GM21619 (cell line): ENCODE data around the gene SUSD2.
"Not testable (repeated sequence)": the region's sequence is repeated elsewhere in the genome, so short reads cannot be mapped to it uniquely, and the experiment has no call there.

ENCODE experiments used
- ATAC-seq: cut with Tn5 transposase; IDR thresholded peaks from one replicate; pipeline ENCODE4 v1.9.1; 2021; ENCODE audit not compliant: unreplicated experiment

The SUSD2 gene

DNA sequence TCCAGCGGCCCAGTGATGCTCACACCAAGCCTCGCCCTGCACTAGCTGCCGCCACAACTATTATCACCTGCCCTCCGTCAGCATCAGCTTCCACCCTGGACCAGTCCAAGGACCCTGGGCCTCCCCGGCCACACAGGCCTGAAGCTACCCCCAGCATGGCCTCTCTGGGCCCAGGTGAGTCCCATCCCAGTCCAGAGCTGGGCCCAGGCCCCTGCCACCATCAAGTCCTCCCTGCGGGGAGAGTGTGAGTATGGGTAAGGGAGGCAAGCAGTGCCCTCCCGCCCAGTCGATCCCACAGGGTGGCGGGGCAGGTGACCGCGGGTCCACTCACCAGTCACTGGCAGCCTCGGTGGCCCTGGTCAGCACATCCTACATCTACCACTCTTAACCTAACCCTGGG lies 9.5 kb upstream of the SUSD2 start:
- ATAC-seq, result no peak

DNA sequence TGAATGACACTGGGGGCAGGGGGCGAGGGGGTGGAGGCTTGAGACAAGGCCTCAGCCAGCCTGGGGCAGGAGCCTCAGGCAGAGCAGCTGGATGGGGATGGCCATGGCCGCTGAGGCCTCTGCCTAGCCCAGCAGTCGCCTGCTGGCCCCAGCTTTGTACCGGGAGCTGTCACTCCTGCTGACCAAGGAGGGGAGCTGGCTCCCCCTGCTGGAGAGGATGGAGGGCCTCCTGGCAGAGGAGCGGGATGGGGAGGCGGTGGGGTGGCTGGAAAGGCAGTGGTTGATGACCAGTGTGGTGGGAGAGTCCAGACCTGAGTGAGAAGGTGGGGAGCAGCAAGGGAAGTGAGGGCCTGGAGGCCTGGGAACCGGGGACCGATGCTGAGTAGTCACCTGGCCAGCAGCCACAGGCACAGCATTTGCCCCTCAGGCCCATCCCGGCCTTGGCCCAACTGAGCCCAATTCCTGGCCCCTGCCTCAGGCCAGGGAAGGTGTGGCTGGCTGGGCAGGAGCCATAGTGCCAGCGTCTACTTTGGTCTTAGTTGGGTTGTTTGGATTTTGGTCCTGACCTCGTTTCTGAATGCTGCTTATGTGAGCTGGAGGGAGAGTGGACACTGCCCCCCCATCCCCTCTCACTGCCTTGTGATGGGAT lies 6.0 kb upstream of the SUSD2 start:
- ATAC-seq, result no peak

DNA sequence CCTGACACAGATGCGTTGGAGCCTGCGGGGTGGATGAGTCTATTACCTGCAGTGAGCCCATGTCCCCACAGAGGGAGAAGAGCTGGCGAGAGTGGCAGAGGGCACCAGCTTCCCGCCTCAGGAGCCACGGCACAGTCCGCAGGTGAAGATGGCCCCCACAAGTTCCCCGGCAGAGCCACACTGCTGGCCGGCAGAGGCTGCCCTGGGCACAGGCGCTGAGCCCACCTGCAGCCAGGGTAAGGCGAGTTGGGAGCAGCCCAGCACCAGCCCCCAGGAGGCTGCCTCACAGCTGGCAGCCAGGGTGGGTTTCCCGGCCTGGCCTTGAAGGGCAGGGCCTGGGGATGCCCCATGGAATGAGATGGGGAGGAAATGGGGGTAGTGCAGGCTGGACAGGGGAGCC lies 5.2 kb upstream of the SUSD2 start:
- no peak for ATAC-seq

DNA sequence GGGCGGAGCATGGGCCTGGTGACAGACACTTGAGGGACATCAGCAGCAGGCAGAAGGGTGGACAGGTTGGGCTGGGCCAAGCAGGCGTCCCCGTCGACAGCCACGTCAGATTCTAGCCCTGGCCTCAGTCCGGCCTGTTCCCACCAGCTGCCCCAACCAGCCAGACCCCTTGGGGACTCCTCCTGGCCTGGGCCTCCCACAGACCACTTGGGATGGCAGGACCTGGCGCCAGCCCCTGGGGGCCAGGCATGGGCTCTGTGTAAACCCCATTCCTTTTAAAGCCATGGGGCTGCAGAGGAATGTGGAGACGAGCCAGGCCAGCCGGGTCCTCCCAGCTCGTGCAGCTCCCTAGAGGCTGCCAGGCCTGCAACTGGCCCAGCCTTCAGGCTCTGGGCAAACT lies 4.7 kb upstream of the SUSD2 start:
- no peak for ATAC-seq

DNA sequence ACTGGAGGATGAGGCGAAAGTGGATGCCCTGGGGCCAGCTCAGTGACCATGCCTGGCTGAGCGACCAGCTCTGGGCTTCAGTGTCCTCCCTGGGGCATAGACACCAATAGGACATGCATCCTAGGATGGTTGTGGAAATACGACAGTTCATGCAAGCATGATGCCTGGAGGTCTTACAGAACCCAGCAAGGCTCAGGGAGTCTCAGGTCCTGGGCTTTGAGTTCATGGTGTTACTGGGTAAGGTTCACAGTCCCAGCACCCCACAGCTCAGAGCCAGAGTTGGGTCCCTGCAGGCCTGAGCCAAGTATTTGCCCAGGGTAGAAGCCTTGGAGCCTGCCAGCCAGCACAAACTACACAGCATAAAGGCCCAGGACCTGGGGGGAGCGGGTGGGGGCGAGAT lies 4.2 kb upstream of the SUSD2 start:
- ATAC-seq, result no peak

DNA sequence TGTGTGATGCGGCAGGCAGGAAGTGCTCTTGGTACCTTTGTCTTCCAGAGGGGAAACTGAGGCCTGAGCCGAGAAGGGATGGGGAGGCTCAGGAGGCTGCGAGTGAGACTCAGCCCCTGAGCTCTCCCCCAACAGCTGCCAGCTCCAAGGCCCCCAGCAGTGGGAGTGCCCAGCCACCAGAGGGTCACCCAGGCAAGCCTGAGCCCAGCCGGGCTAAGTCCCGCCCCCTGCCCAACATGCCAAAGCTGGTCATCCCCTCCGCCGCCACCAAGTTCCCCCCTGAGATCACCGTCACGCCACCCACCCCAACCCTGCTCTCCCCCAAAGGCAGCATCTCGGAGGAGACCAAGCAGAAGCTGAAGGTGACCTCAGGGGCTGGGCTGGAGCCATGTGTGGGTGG lies 3.8 kb upstream of the SUSD2 start:
- no peak for ATAC-seq

DNA sequence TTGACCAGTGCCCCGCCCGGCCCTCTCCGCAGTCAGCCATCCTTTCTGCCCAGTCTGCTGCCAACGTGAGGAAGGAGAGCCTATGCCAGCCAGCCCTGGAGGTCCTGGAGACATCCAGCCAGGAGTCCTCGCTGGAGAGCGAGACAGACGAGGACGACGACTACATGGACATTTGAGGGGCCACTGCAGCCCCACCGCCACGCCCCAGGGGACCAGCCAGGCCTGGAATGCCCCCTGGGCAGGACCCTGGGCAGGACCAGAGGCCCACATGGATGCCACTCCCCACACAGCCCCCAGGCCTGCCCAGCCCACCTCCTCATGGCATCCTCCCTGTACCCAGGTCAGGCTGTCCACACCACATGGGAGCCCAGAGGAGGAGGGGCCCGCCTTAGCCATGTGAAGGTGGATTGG lies 3.3 kb upstream of the SUSD2 start:
- ATAC-seq, result no peak

DNA sequence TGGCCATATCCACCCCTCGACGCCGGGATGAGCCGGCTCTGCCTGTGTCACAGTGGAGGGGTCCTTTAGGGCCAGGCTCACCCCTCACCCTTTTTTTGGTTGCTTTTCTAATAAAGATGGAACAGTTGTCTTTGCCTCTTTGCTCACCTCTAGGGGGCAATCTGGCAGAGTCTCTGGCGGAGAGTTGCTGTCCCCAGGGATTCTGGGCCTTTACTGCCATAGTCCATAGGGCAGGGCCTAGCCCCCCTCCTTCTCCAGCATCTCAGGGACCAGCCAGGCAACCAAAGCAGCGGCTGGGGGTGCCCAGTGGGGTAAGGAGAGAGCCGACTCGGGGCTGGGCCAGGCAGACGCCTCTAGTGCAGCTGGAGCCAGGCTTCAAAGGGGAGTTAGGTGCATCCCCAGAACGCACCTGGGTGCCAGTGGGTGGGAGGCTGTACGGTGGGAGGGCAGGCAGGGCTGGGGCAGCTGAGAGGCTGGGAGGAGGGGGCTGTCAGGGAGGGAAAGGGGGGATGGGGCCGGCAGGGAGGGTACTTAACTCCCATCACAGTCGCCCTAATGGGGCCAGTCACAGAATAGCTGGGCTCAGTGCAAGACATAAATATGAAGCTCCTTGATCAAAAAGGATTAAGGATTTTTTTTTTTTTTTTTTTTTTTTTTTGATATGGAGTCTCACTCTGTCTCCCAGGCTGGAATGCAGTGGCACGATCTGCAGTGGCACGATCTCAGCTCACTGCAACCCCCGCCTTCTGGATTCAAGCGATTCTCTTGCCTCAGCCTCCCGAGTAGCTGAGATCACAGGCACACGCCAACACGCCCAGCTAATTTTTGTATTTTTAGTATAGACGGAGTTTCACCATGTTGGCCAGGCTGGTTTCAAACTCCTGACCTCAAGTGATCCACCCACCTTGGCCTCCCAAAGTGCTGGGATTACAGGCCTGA lies 2.5 kb upstream of the SUSD2 start:
- no peak for ATAC-seq

DNA sequence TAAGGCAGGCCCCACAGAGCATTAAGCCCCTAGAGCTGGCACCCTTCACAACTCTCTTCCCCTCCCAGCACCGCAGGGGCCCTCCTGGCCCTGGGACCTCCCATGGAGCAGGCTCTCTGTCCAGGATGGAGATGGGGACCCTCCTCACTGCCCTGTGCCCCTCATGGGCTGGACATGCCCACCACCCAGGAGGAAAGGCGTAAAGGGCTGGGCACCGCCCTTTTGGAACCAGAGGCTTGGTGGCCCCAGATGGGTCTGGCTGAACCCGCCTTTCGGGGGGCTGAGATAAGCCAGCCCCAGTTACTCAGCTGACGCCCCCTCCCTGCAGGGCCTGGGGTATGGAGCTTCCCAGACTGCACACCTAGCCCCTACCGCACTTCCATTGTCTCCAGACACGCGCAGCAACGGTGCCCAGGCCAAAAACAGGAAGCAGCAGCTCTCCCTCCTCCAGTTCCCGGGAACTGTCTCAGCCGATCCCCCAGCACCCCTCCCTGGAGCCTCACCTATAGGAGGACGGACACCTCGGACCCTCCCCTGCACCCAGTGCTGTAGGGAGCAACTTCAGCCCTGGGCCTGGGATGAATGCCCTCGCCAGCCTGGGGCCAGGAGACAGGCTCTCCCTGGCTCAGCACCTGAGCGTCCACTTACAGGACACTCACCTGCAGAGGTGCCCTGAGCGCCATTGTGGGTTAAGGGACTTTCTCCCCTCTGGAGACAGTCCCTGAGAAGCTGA lies 1.6 kb upstream of the SUSD2 start:
- ATAC-seq, result no peak

DNA sequence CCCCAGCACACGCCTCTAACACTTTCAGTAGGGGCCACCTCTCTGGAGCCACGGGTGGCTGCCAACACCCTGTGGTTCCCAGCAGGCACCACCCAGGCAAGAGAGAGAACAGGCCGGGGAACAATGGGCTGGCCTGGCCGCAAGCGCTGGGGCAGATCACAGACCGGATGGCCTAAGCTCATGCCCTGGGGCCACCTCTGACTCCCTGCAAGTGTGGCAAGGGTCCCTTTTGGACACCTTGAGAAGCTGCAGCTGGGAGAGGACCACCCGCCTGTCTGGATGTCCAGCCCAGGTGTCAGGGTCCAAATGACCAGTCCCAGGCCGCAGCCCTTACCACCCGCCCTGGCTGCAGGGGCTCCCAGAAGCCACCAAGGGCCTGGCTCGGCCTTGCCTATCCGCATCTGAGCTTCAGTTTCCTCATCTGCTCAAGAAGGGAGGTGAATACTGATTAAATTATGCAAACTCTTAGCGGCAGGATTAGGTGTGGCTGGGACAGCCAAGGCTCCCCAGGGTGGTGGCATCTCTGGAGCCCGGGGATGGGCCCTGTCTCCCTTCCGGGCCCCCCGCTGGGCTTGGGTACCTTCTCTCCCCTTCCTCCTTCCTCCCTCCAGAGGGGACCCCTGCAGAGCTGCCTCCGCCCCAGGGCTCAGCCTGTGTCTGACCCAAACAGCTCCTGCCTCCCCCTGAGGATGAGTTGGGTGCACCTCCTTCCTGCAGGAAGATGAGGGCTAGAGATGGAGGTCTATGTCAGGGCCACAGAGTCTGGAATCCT lies 785 bp upstream of the SUSD2 start:
- no peak for ATAC-seq

DNA sequence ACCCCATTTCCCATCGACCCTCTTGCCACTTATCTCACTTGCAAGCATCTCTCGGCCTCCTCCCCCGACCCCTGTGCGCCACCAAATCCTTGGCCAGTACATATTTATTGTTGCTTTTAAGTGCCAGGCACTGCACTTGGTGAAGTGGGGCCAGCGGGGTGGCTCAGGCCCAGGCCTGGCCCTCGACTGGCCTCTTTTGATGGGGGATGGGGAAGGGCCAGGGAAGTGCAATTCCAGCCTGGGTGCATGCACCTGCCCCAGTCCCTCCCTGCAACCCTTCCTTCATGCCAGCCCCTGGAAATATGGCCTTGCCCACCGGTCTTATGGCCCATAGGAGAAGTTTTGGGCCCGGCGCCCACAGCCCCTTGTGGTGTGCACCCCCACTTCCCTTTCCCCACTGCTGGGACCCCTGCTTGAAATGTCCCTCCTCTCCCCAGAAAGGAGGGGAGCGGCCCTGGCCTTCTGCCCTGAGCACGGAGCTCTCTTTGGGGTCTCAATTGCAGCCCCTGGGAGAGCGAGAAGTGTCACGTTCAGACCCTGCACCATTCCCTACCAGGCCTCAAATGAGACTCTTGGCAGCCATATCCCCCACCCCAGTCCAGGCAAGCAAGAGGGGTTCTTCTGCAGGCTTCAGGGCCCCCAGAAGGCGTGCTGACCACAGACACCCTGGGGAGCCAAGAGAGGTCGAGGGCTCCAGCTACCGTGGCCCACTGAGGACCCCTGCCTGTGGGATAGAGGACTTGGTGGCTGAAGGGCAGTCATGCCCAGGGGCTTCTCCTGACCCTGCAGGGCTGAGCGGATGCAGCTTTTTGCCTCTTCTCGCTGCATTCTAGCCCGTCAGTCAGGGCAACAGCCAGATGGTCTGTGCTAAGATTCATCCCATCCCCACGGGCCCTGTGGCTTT lies 961 bp downstream of the SUSD2 start:
- ATAC-seq, result no peak

DNA sequence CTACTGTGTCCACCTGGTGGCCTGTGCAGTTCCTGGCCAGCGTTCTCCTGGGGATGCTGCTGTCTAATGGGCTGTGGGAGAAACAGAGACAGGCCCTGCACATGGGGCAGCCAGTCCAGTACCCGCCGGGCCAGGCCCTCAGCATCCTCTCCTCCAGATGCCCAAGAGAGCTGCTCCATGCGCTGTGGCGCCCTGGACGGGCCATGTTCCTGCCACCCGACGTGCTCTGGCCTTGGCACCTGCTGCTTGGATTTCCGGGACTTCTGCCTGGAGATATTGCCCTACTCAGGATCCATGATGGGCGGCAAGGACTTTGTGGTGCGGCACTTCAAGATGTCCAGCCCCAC lies 1.6 kb downstream of the SUSD2 start:
- not testable (repeated sequence) for ATAC-seq

DNA sequence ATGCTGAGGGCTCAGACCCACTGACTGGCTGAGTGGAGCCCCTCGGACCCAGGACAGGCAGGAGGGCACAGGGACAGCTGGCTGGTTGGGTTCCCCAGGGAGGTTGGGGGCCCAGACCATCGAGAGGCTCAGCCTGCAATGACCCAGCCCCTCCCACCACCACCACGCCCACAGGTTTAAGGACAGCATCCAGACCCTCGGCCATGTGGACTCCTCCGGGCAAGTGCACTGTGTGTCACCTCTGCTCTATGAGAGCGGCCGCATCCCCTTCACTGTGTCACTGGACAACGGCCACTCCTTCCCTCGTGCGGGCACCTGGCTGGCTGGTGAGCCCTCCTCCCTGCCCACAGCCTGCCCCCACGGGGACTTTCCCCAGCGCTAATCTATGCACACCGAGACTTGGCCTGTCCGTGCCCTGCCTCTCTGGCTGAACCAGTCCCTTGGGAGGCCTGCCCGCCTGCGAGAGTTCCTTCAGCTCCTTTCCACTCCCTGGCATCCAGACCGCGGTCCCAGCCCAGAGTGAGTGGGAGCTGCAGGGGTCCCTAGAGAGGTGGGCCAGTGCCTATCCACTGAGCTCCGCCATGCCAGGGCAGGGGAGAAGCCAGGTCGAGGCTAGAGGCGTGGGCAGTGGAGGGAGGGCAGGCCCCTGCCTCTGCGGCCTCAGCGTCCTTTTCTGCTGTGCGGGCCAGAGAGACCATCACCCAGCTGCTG lies 2.2 kb downstream of the SUSD2 start:
- ATAC-seq, result no peak

DNA sequence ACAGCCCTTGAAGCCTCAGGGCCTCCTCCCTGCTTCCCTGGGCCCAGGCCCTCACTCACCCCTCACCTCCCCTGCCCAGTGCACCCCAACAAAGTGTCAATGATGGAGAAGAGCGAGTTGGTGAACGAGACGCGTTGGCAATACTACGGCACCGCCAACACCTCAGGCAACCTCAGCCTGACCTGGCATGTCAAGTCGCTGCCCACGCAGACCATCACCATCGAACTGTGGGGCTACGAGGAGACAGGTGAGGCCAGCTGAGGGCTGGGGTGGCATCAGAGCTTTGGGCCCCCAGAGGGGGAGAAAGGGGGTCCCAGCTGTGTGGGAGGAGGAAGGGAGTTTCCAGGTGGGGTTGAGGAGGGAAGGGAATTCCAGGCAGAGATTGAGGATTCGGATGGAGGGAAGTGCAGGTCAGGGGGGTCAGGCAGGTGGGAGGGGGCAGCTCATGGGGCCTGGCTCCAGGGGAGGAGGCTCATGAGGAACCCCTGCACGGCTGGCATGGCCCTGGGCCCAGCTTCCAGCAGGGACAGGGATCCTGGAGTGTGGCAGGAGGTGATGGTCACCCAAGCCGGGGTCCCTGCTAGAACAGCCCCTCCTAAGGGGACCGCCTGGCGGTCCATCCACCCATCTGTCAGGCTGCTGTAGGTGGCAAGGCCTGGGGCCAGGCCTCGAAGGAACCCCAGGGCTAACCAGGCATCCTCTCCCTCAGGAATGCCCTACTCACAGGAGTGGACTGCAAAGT lies 2.9 kb downstream of the SUSD2 start:
- no peak for ATAC-seq

DNA sequence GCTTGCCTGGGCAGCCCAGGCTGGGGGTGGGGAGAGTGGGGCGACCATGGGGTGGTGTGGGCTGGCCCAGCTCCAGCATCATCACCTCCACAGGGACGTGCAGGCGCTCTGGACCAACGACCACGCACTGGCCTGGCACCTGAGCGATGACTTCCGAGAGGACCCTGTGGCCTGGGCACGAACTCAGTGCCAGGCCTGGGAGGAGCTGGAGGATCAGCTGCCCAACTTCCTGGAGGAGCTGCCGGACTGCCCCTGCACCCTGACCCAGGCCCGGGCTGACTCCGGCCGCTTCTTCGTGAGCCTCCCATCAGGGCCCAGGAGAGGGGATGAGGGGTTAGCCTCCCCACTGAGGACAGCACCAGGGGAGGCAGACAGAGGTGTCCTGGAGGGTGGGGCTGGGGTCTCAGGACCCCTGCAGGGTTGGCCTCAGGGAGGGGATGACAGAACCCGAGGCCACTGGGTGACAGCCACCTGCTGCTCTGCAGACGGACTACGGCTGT lies 3.8 kb downstream of the SUSD2 start:
- ATAC-seq, result no peak

DNA sequence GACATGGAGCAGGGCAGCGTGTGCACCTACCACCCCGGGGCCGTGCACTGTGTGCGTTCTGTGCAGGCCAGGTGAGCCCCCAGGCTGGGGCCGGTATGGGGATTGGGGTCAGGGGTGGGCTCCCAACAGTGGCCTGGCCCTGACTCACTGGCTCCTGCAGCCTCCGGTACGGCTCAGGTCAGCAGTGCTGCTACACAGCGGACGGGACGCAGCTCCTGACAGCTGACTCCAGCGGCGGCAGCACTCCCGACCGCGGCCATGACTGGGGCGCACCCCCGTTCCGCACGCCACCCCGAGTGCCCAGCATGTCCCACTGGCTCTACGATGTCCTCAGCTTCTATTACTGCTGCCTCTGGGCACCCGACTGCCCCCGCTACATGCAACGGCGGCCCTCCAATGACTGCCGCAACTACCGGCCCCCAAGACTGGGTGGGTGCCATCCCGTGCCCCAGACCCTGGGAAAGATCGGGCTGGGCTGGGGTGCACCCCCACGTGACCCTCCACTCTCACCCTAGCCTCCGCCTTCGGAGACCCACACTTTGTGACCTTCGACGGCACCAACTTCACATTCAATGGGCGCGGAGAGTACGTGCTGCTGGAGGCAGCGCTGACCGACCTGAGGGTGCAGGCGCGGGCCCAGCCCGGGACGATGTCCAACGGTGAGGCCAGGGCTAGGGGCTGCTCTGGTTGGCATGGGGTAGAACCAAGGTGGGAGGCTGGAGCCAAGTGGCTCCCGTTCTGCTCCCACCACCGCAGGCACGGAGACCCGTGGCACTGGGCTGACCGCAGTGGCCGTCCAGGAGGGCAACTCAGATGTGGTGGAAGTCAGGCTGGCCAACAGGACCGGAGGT lies 4.4 kb downstream of the SUSD2 start:
- ATAC-seq, result no peak

DNA sequence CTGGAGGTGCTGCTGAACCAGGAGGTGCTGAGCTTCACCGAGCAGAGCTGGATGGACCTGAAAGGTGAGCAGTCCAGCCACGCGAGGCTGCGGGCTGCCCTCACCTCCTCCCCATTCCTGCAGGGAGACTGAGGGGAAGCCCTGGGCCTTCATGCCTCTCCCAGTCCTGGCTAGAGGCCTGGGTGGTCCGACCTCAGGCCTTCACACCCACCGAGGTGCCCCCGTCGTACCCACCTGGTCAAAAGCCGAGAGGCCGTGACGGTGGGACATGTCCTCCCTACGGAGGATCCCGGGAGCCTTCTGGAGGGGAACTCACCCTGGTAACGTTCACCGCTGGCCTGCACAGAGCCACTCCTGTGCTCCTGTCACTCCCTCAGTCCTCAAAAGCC lies 5.1 kb downstream of the SUSD2 start:
- no peak for ATAC-seq
